ENCODE results near the gene TRIP4. TPM values are rescaled to one million over a fixed set of nuclear protein-coding genes. Genes with fewer than 3 reads are reported as not detected.
"Not testable (repeated sequence)": the region's sequence is repeated elsewhere in the genome, so short reads cannot be mapped to it uniquely, and the experiment has no call there.

TRIP4 gene
- total RNA-seq, result 10 to 100 TPM; 13.7 to 14.5 TPM

GRCh38 chr15:64387562-64388168, at the start of gene TRIP4:
TRIP4 (plus strand) TSS chr15:64387836; CDS start chr15:64387864, 28 bp downstream.
- H3K36me3 Mint-ChIP-seq (ENCODE audit: low read depth), result peaks cover 3% of the 10 kb centered on the region
- CTCF ChIA-PET, result interaction anchor here (1.0 to 1.2 kb wide), 4 partner anchors 19 to 266 kb away, joined by 3 to 5 read pairs (median 4); partner anchors contain the start of gene ZNF609
- H3K27ac Mint-ChIP-seq, result peak within 1 kb of the TSS; percentile 78
- H3K27me3 Mint-ChIP-seq (ENCODE audit: low read depth), result no peaks in the 10 kb centered on the region
- H3K9me3 Mint-ChIP-seq, result no peaks in the 10 kb centered on the region
- peak; percentile 98 for DNase-seq
- H3K4me3 Mint-ChIP-seq, result peak within 1 kb of the TSS; percentile 94
- peaks cover 15% of the 10 kb centered on the region for H3K4me1 Mint-ChIP-seq (ENCODE audit: low read depth)
- intact Hi-C loops (cut with micrococcal nuclease), result loop anchor here (1.0 to 5.0 kb wide), 5 partner anchors 31 to 293 kb away; partner anchors contain the start of genes CSNK1G1, PPIB and ZNF609

DNA sequence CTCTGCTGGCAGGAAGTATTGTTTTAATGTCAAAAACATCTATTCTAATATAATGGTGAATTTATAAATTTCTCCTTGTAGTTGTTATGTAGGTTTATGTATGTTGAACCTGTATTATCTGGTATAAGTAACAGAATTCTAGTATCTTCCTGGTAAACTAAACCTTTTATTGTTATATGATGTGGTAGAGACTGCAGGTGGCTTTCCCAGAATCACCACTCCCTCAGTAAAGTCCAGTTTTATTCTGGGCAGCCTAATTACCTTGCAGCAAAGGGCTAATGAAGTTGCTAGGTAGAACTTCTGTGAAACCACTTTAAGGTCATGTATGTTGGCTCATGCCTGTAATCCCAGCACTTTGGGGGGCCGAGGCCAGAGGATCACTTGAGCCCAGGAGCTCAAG, 47.3 kb upstream of the TRIP4 start:
- Mint-ChIP-seq H3K4me3 (no peak overlapping the region), H3K27ac (no peak overlapping the region), H3K9me3 (no peaks in the 10 kb centered on the region), H3K27me3 (ENCODE audit: low read depth) (no peaks in the 10 kb centered on the region), H3K4me1 (ENCODE audit: low read depth) (peaks cover 21% of the 10 kb centered on the region), H3K36me3 (ENCODE audit: low read depth) (no peaks in the 10 kb centered on the region)
- CTCF ChIA-PET, result no interaction called here
- intact Hi-C loops (cut with micrococcal nuclease), result no loop called here
- no peak for DNase-seq

DNA sequence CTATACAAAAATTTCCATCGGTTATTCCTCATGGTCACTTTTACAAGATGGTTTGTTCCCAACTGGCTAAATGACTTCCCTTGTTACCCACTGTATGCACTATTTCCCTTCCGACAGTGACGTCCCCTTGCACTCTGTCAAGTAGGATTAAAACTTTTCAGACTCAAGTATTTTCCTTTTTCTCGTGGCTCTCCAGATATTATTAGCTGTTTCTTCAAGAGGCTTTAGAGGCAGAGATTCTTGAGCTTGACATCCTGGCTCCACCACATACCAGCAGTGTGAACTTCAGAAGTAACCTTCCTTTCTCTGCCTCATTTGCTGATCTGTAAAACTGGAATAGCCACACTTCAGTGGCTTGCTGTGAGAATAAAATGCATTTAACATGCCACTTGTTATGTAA, 45.7 kb upstream of the TRIP4 start:
- CTCF ChIA-PET, result interaction anchor here (0.7 kb wide), 1 partner anchor 50 kb away, joined by 3 read pairs; no protein-coding TSS in a partner anchor
- no peak for DNase-seq
- Mint-ChIP-seq H3K36me3 (ENCODE audit: low read depth) (no peaks in the 10 kb centered on the region), H3K4me1 (ENCODE audit: low read depth) (peaks cover 14% of the 10 kb centered on the region), H3K9me3 (no peaks in the 10 kb centered on the region), H3K27ac (no peak overlapping the region), H3K4me3 (no peak overlapping the region), H3K27me3 (ENCODE audit: low read depth) (no peaks in the 10 kb centered on the region)
- intact Hi-C loops (cut with micrococcal nuclease), result no loop called here

GRCh38 chr15:64343222-64343621, 44.4 kb upstream of the TRIP4 start:
- Mint-ChIP-seq H3K27ac (no peak overlapping the region), H3K27me3 (ENCODE audit: low read depth) (no peaks in the 10 kb centered on the region), H3K36me3 (ENCODE audit: low read depth) (peaks cover 3% of the 10 kb centered on the region), H3K4me1 (ENCODE audit: low read depth) (peaks cover 15% of the 10 kb centered on the region), H3K4me3 (no peak overlapping the region), H3K9me3 (no peaks in the 10 kb centered on the region)
- DNase-seq, result no peak
- CTCF ChIA-PET, result no interaction called here
- intact Hi-C loops (cut with micrococcal nuclease), result no loop called here

DNA sequence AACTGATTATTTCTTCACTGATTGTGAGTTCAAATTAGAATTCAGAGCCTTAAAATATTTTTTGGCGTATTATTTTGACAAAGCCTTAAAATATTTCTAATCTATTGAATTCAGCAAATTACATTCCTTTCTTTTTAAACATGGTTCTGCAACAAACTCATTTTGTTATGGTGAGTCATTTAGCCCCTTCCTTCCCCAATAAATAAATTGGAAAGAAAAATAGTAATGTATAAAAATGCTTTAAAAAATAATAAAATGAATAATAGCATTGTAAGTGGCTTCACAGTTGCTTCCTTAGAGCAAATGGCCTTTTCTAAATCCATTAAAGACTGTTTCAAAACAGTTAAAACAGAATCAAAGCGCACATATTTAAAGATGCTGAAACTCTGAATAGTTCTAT, 43.8 kb upstream of the TRIP4 start:
- Mint-ChIP-seq H3K9me3 (no peaks in the 10 kb centered on the region), H3K4me1 (ENCODE audit: low read depth) (peaks cover 17% of the 10 kb centered on the region), H3K27ac (no peak overlapping the region), H3K4me3 (no peak overlapping the region), H3K27me3 (ENCODE audit: low read depth) (no peaks in the 10 kb centered on the region), H3K36me3 (ENCODE audit: low read depth) (peaks cover 6% of the 10 kb centered on the region)
- intact Hi-C loops (cut with micrococcal nuclease), result no loop called here
- DNase-seq, result no peak
- CTCF ChIA-PET, result no interaction called here

- DNase-seq, result no peak
- H3K27ac Mint-ChIP-seq, result no peak overlapping the region
- no peaks in the 10 kb centered on the region for H3K9me3 Mint-ChIP-seq
- no peaks in the 10 kb centered on the region for H3K27me3 Mint-ChIP-seq (ENCODE audit: low read depth)
- peaks cover 19% of the 10 kb centered on the region for H3K4me1 Mint-ChIP-seq (ENCODE audit: low read depth)
- H3K36me3 Mint-ChIP-seq (ENCODE audit: low read depth), result peaks cover 6% of the 10 kb centered on the region
- H3K4me3 Mint-ChIP-seq, result no peak overlapping the region
- intact Hi-C loops (cut with micrococcal nuclease), result no loop called here
- CTCF ChIA-PET, result interaction anchor here (0.5 to 1.3 kb wide), 2 partner anchors 14 to 475 kb away, joined by 3 to 4 read pairs; no protein-coding TSS in a partner anchor
These were observed 42.9 kb upstream of the TRIP4 start for GRCh38 chr15:64344651-64345294.

DNA sequence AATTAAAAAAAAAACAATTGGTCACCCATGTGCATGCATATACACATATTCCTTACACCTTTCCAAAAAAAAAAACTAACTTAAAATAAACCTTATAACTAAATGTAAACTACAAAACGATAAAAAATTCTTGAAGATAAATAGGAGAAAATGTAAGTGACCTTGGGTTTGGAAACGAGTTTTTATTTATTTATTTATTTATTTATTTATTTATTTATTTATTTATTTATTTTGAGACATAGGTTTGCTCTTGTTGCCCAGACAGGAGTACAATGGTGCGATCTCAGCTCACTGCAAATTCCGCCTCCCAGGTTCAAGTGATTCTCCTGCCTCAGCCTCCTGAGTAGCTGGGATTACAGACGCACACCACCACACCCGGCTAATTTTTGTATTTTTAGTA, 41.4 kb upstream of the TRIP4 start:
- H3K27ac Mint-ChIP-seq; CTCF ChIA-PET; H3K9me3 Mint-ChIP-seq; DNase-seq; intact Hi-C loops (cut with micrococcal nuclease); H3K36me3 Mint-ChIP-seq (ENCODE audit: low read depth); H3K4me3 Mint-ChIP-seq; H3K27me3 Mint-ChIP-seq (ENCODE audit: low read depth): not testable (repeated sequence)
- H3K4me1 Mint-ChIP-seq (ENCODE audit: low read depth), result peaks cover 19% of the 10 kb centered on the region

DNA sequence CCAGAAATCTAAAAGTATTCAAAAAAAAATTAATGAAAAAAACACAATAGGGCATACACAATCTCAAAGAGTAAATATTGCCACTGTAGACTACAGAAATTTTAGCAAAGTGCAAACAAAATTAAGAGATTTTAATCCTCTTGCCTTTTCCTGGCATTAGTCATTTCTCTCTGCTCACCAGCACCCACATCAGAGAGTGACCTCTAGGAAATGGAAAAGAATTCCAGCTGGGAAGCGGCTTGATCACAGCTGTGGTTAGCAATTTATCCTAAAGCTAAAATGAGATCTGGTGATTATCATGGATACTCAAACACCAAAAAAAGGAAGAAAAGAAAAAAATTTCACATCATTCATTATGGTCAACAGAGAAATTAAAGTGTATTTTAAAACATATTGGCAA, 39.2 kb upstream of the TRIP4 start:
- CTCF ChIA-PET, result no interaction called here
- Mint-ChIP-seq H3K27me3 (ENCODE audit: low read depth) (no peaks in the 10 kb centered on the region), H3K4me1 (ENCODE audit: low read depth) (peaks cover 15% of the 10 kb centered on the region), H3K27ac (no peak overlapping the region), H3K36me3 (ENCODE audit: low read depth) (peaks cover 6% of the 10 kb centered on the region), H3K9me3 (no peaks in the 10 kb centered on the region), H3K4me3 (no peak overlapping the region)
- intact Hi-C loops (cut with micrococcal nuclease), result no loop called here
- DNase-seq, result no peak

DNA sequence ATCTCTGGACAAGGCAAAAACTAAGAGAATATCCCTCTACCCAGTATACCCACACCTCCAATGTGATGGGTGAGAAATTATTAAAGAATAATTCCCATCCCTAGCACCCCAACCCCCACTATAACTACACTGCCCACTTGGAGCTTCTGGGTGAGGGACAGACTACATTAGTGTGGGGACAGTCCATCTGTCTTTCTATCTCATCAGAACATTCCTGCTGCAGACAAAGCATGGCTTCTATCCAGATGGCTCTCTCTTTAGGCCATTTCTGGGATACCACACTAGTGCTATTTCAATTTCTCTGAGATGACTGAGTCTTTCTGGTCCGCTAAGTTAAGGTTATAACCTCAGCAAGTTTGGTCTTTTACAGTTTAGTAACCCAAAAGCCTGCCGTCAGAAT, 38.3 kb upstream of the TRIP4 start:
- intact Hi-C loops (cut with micrococcal nuclease), result no loop called here
- Mint-ChIP-seq H3K27me3 (ENCODE audit: low read depth) (no peaks in the 10 kb centered on the region), H3K9me3 (no peaks in the 10 kb centered on the region), H3K36me3 (ENCODE audit: low read depth) (peaks cover 6% of the 10 kb centered on the region), H3K27ac (no peak overlapping the region), H3K4me1 (ENCODE audit: low read depth) (peaks cover 14% of the 10 kb centered on the region), H3K4me3 (no peak overlapping the region)
- no peak for DNase-seq
- CTCF ChIA-PET, result interaction anchor here (0.8 to 0.9 kb wide), 2 partner anchors 10 to 304 kb away, joined by 3 to 5 read pairs; no protein-coding TSS in a partner anchor

- CTCF ChIA-PET, result interaction anchor here (1.0 kb wide), 1 partner anchor 90 kb away, joined by 3 read pairs; no protein-coding TSS in a partner anchor
- Mint-ChIP-seq H3K9me3 (no peaks in the 10 kb centered on the region), H3K36me3 (ENCODE audit: low read depth) (peaks cover 6% of the 10 kb centered on the region), H3K27ac (no peak overlapping the region), H3K27me3 (ENCODE audit: low read depth) (no peaks in the 10 kb centered on the region), H3K4me1 (ENCODE audit: low read depth) (peaks cover 17% of the 10 kb centered on the region), H3K4me3 (no peak overlapping the region)
- intact Hi-C loops (cut with micrococcal nuclease), result loop anchor here (10.0 kb wide), 1 partner anchor 256 kb away; the partner anchor contains the start of genes CIAO2A and SNX1
- DNase-seq, result no peak
These were observed 36.4 kb upstream of the TRIP4 start for GRCh38 chr15:64351265-64351664.

DNA sequence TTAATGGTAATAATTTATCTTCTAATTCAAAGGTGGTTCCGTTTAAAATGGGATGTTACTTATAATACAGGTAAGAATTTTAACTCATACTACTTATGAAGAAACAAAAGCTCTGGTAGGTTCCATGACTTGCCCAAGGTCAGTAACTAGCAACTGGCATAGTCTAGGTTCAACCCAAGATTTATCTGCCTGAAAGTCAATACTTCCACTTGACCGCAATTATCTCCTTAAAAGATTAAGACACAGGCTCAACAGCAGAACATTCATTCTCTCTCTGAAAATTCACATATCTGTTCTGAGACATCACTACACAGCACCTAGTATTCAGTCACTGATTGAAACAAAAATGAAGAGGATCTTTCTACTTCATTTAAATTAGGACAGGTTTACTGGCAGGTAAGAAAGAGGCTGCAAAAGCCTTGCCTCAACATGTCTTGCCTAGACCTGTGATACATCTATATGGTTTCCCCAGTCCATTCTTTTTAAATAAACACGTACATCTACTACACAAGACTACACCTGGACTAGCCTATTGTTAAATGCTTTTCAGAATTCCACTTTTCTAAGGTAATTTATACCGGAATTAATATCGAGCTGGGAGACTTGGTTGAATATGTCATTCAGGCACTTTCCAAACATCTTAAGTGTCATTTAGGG, 32.8 kb upstream of the TRIP4 start:
- Mint-ChIP-seq H3K27ac (peak overlapping the region; percentile 74), H3K27me3 (ENCODE audit: low read depth) (no peaks in the 10 kb centered on the region), H3K36me3 (ENCODE audit: low read depth) (no peaks in the 10 kb centered on the region), H3K4me1 (ENCODE audit: low read depth) (peaks cover 17% of the 10 kb centered on the region), H3K9me3 (no peaks in the 10 kb centered on the region), H3K4me3 (peak overlapping the region; percentile 89)
- CTCF ChIA-PET, result no interaction called here
- DNase-seq, result no peak
- intact Hi-C loops (cut with micrococcal nuclease), result loop anchor here (10.0 kb wide), 1 partner anchor 260 kb away; the partner anchor contains the start of genes CIAO2A and SNX1

- no peaks in the 10 kb centered on the region for H3K36me3 Mint-ChIP-seq (ENCODE audit: low read depth)
- intact Hi-C loops (cut with micrococcal nuclease), result loop anchor here (10.0 kb wide), 1 partner anchor 261 kb away; the partner anchor contains the start of genes CIAO2A and SNX1
- peak overlapping the region; percentile 89 for H3K4me3 Mint-ChIP-seq
- CTCF ChIA-PET, result no interaction called here
- H3K4me1 Mint-ChIP-seq (ENCODE audit: low read depth), result peaks cover 17% of the 10 kb centered on the region
- no peaks in the 10 kb centered on the region for H3K9me3 Mint-ChIP-seq
- peak overlapping the region; percentile 74 for H3K27ac Mint-ChIP-seq
- no peaks in the 10 kb centered on the region for H3K27me3 Mint-ChIP-seq (ENCODE audit: low read depth)
- DNase-seq, result peak; percentile 32
These were observed 32.2 kb upstream of the TRIP4 start for GRCh38 chr15:64355348-64355943.
